Activated T-cell treated with anti-CD3 and anti-CD28 coated beads for 1 hour (primary cell): Measurements from ENCODE around the gene KRTAP4-12.
"Not testable (repeated sequence)": the region's sequence is repeated elsewhere in the genome, so short reads cannot be mapped to it uniquely, and the experiment has no call there.

Experiments
- DNase-seq: peaks from one replicate; pipeline ENCODE4 v3.0.0-alpha.2; 2020; ENCODE audit warnings: low read depth

Gene KRTAP4-12

DNA sequence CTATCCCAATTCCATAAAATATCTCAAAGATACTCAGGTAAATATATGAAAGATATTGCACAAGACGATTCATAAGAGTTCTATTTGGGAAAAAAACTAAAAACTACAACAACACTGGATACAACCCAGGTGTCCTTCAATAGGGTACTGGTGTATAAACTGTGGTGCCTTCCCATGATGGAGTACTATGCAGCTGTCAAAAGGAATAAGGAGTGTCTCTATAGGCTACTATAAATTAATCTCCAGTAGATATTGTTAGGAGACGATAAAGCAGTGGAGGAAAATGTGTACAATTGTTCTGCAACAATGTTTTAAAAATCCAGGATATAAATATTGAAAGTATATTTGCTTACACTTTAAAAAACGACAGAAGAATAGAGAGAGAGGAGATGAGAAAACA lies 2.4 kb upstream of the KRTAP4-12 start:
- DNase-seq = no peak

DNA sequence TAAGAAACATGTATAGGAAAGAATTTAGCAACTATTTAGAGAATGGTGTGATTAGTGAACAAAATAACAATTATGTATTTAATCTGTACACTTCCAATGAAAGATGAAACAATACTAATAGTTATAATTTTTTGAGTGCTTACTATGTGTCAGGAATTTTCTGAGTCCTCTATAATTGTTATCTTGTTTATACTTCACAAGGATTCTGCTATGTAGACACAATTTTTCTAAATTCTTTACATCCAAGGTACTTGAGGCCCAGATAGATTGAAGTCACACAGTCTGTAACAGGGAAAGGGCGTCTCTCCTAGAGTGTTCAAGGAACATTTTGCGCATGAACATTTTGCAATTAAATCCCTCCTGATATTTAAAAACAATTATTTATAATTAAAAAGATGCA lies 1.1 kb upstream of the KRTAP4-12 start:
- no peak for DNase-seq

- DNase-seq = not testable (repeated sequence)
These were observed 541 bp downstream of the KRTAP4-12 start for GRCh38 chr17:41123292-41123990.

DNA sequence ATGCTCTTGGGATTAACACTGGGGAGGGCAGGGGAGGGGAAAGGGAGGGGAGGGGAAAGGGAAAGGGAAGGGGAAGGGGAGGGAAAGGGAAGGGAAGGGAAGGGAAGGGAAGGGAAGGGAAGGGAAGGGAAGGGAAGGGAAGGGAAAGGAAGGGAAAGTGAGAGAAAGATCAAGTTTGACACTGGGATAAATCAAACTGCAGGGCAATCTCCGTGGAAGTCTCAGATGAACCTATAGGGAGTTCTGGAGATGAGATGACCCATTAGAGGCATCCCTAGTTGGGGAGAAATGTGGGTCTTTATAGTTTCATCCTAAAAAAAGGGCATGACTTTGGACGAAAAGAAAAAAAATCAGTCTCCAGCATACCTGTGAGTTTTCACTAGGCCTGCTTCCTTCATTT lies 2.2 kb downstream of the KRTAP4-12 start:
- DNase-seq = no peak

DNA sequence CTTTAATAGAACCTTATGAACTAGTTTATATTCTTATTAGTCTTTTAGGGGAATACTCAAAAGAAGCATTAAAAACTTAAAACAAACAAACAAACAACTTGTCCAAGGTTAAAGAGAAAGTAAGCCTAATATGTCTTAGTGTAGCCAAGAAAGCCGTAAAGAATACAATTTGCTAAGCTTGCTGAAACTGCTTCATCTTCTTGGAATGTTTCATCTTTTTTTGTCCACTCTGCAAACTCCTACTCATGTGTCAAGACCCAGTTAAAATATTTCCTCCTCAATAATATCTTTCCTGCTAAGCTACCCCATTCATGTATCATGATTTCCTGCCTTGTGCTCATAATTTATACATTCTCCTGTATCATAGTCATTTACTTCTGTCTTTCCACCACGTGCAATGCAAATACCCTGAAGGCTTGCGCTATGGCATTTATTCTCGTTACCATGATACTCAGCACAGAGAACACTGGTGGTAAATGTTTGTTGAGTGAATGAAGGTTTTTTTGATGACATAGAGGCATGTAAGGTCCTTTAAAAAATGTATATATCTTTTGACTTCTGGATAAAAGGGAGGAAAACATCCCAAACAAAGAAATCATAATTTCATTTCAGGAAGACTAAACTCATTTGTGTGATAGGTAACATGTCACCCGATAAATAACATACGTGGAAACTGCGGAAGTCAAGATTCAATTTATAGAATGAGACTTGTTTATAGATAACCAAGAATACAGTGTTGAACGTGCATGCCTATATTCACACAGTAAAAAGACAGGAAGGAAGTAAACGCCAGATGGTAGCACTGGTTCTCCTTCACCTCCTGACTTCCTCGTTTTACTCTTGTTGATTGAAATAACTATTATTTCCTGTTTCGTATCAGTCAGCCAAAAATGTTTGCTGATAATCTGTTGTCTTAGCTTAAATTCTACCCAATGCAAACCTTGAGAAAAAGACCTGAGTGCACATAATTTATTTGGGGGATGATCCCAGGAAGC lies 4.0 kb downstream of the KRTAP4-12 start:
- not testable (repeated sequence) for DNase-seq

DNA sequence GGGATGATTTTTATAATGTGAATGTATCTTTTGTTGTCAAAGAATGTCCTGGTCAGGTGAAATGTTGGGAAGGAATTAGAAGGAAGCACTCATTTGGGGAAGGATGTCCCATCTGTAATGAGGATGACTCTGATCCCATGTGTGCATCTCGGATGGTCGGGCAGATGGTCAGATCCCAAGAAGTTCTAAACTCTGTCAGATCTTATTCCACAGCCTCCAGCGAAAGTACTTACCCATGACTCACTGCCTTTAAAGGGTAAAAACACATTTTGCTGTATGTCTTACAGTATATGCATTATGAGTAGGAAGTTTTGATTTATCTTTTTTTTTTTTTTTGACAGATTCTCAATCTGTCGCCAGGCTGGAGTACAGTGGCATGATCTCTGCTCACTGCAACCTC lies 5.3 kb downstream of the KRTAP4-12 start:
- DNase-seq = no peak

DNA sequence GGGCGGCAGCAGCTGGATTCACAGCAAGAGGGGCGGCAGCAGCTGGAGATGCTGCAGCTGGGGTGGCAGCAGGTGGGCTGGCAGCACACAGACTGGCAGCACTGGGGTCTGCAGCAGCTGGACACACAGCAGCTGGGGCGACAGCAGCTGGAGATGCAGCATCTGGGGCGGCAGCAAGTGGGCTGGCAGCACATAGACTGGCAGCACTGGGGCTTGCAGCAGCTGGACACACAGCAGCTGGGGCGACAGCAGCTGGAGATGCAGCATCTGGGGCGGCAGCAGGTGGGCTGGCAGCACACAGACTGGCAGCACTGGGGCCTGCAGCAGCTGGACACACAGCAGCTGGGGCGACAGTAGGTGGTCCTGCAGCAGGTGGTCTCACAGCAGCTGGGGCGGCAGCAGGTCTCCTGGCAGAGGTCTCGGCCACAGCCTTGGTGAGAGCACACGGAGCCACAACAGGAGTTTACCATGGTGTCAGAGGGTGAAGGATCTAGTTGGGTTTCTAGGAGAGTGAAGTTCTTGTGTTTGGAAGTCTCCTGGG lies 6.1 kb downstream of the KRTAP4-12 start, which contains the start of gene KRTAP4-11:
Gene KRTAP4-11 (minus strand): TSS at position 528 of the 541 bp plus-strand sequence. CDS start 58 bp downstream, at position 470.
- DNase-seq = not testable (repeated sequence)

- no peak for DNase-seq
These were observed 7.7 kb downstream of the KRTAP4-12 start for GRCh38 chr17:41116297-41116696.

DNA sequence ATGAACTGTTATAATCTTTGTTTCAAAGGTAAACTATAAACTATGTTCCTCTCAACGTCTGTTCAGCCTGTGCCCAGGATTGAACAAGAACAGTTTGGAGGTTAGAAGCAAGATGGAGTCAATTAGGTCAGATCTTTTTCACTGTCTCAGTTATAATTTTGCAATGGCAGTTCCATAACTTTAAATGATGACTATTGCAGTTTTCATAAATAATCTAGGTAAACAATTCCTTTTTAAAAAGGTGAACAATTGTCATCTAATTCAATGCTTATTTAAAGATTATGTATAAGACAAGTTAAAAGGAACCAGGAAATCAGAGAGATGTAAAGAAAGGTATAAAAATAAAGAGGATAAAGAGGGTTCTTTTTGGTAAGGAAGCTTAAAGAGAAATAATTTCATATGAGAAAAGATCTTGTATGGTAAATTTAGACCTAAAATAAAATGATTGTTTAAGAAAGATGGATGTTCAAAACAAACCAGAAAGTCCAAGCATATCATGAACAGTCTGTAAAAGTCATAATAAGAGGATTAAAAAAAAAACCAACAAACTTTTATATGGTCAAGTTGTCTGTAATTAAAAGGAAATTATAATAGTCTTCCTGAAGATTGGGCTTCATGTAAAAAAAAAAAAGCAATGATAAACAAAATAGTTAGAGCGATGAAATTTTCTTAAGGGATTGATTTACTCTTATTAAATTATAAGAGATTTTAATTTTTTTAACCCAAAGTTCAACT lies 12.7 kb downstream of the KRTAP4-12 start:
- no peak for DNase-seq

- DNase-seq = not testable (repeated sequence)
These were observed 15.1 kb downstream of the KRTAP4-12 start for GRCh38 chr17:41108728-41109386.

DNA sequence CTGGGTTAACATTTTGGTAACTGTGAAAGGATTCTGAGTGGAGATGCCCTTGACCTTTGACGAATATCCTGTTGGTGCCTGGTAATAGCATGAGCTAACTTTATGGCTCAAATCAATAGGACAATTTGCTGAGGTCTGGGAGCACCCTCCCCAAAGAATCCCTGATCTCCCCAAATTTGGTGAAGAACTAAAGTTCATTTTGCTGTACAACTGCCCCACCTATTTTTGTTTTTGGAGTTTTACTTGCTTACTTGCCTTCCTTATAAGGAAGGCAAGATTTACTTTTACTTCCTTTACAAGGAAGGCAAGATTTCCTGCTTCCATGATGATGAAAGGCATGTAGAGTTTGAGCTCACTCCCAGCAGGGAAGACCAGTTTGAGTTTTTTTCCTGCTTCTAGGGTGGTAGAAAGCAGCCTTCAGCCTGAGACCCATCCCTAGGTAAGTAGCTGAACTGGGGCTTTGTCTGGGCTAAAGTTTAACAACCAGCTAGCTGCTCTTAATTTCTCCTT lies 16.0 kb downstream of the KRTAP4-12 start:
- no peak for DNase-seq

DNA sequence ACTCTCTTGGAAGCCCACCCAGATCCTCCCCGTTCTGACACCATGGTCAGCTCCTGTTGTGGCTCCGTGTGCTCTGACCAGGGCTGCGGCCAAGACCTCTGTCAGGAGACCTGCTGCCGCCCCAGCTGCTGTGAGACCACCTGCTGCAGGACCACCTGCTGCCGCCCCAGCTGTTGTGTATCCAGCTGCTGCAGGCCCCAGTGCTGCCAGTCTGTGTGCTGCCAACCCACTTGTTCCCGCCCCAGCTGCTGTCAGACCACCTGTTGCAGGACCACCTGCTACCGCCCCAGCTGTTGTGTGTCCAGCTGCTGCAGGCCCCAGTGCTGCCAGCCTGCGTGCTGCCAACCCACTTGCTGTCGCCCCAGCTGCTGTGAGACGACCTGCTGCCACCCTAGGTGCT lies 18.6 kb downstream of the KRTAP4-12 start, which contains the start of gene KRTAP4-9:
Gene KRTAP4-9 (plus strand): TSS at position 43 of the 400 bp plus-strand sequence. CDS start 0 bp downstream, at position 43.
- DNase-seq = not testable (repeated sequence)

DNA sequence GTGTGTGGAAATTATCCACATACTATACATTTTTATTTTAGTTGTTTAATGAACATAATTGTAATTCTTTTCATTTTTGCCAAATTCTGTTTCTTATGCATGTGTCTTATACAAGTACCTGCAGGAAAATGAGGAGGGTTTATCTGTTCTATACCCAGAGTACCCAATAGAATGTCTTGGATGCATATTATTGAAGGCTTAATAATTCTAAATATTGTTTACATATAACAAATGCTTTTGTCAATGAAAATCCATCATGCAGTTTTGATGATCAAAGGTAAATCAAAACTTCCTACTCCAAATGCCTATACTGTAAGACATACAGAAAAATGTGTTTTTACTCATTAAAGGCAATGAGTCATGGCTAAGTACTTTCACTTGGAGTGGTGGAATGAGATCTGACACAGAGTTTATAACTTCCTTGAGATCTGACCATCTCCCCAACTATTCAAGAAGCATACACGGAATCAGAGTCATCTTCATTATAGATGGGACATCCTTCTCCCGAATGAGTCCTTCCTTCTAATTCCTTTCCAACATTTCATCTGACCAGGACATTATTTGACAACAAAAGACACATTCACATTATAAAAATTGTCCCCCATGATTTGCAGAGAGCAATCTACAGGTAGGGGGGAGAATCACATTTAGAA lies 19.5 kb downstream of the KRTAP4-12 start:
- DNase-seq = not testable (repeated sequence)

GRCh38 chr17:41103896-41104295 lies 20.1 kb downstream of the KRTAP4-12 start:
- DNase-seq = no peak

DNA sequence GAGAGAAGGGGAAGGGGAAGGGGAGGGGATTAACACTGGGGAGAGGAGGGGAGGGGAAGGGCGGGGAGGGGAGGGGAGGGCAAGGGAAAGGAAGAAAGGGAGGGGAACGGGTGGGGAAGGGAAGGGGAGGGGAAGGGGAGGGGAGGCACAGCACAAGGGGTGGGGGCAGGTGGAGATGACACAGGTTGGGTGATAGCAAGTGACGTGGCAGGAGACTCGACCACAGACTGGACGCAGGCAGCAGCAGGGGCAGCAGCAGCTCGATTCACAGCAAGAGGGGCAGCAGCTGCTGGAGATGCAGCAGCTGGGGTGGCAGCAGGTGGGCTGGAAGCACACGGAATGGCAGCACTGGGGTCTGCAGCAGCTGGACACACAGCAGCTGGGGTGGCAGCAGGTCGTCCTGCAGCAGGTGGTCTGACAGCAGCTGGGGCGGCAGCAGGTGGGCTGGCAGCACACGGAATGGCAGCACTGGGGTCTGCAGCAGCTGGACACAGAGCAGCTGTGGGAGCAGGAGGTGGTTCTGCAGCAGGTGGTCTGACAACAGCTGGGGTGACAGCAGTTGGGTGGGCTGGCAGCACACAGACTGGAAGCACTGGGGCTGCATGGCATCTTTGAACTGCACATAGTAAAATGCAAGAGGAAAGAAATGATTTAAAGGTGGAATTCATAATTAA lies 22.3 kb downstream of the KRTAP4-12 start, which contains the start of gene KRTAP4-16:
Gene KRTAP4-16 (minus strand): TSS at position 624 of the 674 bp plus-strand sequence. CDS start 0 bp downstream, at position 624.
- no peak for DNase-seq

DNA sequence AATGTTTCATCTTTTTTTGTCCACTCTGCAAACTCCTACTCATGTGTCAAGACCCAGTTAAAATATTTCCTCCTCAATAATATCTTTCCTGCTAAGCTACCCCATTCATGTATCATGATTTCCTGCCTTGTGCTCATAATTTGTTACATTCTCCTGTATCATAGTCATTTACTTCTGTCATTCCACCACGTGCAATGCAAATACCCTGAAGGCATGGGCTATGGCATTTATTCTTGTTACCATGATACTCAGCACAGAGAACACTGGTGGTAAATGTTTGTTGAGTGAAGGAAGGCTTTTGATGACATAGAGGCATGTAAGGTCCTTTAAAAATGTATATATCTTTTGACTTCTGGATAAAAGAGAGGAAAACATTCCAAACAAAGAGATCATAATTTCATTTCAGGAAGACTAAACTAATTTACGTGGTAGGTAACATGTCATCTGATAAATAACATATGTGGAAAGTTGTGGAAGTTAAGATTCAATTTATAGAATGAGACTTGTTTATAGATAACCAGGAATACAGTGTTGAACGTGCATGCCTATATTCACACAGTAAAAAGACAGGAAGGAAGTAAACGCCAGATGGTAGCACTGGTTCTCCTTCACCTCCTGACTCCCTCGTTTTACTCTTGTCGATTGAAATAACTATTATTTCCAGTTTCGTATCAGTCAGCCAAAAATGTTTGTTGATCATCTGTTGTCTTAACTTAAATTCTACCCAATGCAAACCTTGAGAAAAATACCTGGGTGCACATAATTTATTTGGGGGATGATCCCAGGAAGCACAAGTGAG lies 24.1 kb downstream of the KRTAP4-12 start:
- not testable (repeated sequence) for DNase-seq

DNA sequence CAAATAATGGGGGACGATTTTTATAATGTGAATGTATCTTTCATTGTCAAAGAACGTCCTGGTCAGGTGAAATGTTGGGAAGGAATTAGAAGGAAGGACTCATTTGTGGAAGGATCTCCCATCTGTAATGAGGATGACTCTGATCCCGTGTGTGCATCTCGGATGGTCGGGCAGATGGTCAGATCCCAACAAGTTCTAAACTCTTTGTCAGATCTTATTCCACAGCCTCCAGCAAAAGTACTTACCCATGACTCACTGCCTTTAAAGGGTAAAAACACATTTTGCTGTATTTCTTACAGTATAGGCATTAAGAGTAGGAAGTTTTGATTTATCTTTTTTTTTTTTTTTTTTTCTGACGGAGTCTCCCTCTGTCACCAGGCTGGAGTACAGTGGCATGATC lies 25.5 kb downstream of the KRTAP4-12 start:
- no peak for DNase-seq

- no peak for DNase-seq
These were observed 25.9 kb downstream of the KRTAP4-12 start, which contains the start of gene KRTAP4-8 for GRCh38 chr17:41098042-41098441. Gene KRTAP4-8, minus strand, starts transcription at chr17:41098142. Its CDS starts 58 bp downstream, at chr17:41098084.

DNA sequence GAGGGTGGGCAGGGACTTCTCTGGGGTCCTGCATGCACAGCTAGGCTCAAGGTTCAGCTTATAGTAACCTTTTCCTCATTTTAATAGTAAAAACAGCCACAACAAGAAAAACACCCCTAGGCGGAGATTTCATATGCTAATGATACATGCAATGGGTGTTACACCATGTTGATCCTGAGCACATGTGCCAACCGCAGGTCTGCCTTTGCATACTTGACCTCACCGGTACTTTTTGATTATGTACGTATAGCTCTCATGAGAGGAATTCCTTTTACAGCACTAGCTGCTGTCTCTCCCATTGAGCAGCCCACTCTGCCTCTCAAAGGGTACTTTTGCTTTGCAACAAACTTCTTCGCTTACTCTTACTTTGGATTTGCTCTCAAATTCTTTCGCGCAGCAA lies 27.9 kb downstream of the KRTAP4-12 start:
- no peak for DNase-seq
